Stimulated activated CD8-positive, alpha-beta memory T cell treated with anti-CD3 and anti-CD28 coated beads, Interleukin-4, amount 100 ng/mL, for 4 hours (primary cell): ENCODE results near the gene UGGT2.
"Not testable (repeated sequence)": the region's sequence is repeated elsewhere in the genome, so short reads cannot be mapped to it uniquely, and the experiment has no call there.

Source experiments
- DNase-seq, 2 donors: peaks; one replicate each; pipeline ENCODE4 v3.0.0-alpha.2; 2020; ENCODE audit warnings: low read depth in 2 of 2, low spot score in 1 of 2

UGGT2 gene

GRCh38 chr13:95982144-95982543 is 71.1 kb downstream of the UGGT2 start:
- no peak for DNase-seq

GRCh38 chr13:95972651-95973050 is 80.5 kb downstream of the UGGT2 start:
- DNase-seq: not testable (repeated sequence)

- no peak for DNase-seq
Observed at GRCh38 chr13:95970878-95971277, 82.3 kb downstream of the UGGT2 start.

GRCh38 chr13:95968906-95969305 is 84.3 kb downstream of the UGGT2 start:
- no peak for DNase-seq

- no peak for DNase-seq
Observed at GRCh38 chr13:95957331-95957730, 95.9 kb downstream of the UGGT2 start.

- no peak for DNase-seq
Observed at GRCh38 chr13:95956589-95957148, 96.5 kb downstream of the UGGT2 start.

GRCh38 chr13:95955719-95956118 is 97.5 kb downstream of the UGGT2 start:
- no peak for DNase-seq

- DNase-seq: no peak
Observed at GRCh38 chr13:95955255-95955654, 97.9 kb downstream of the UGGT2 start.

GRCh38 chr13:95954266-95954665 is 98.9 kb downstream of the UGGT2 start:
- no peak for DNase-seq

- no peak for DNase-seq
Observed at GRCh38 chr13:95950103-95950502, 103.1 kb downstream of the UGGT2 start.

- no peak for DNase-seq
Observed at GRCh38 chr13:95948656-95949055, 104.5 kb downstream of the UGGT2 start.

- DNase-seq: no peak
Observed at GRCh38 chr13:95937714-95938320, 115.4 kb downstream of the UGGT2 start.

- DNase-seq: no peak
Observed at GRCh38 chr13:95931300-95932025, 121.7 kb downstream of the UGGT2 start.

GRCh38 chr13:95929430-95929829 is 123.8 kb downstream of the UGGT2 start:
- no peak for DNase-seq

GRCh38 chr13:95928367-95928906 is 124.8 kb downstream of the UGGT2 start:
- DNase-seq: not testable (repeated sequence)

GRCh38 chr13:95926231-95926630 is 127.0 kb downstream of the UGGT2 start:
- no peak for DNase-seq

GRCh38 chr13:95924389-95924994 is 128.7 kb downstream of the UGGT2 start:
- DNase-seq: no peak

- no peak for DNase-seq
Observed at GRCh38 chr13:95921485-95921884, 131.7 kb downstream of the UGGT2 start.

GRCh38 chr13:95920485-95920884 is 132.7 kb downstream of the UGGT2 start:
- DNase-seq: no peak

GRCh38 chr13:95918860-95919259 is 134.3 kb downstream of the UGGT2 start:
- DNase-seq: no peak

GRCh38 chr13:95914991-95915501 is 138.2 kb downstream of the UGGT2 start:
- no peak for DNase-seq

- no peak for DNase-seq
Observed at GRCh38 chr13:95906999-95907398, 146.2 kb downstream of the UGGT2 start.
